GM12892 (cell line): ENCODE results near the gene L1CAM.

Experiments used
- POLR2A ChIP-seq: IDR thresholded peaks from 2 replicates; pipeline ENCODE4 v1.6.1; 2011; ENCODE audit warnings: low read depth, low read length, control low read depth
- POLR2AphosphoS5 ChIP-seq: IDR thresholded peaks from 2 replicates; pipeline ENCODE4 v1.6.1; 2011; ENCODE audit warnings: low read depth, low read length, control low read depth
- TAF1 ChIP-seq: IDR thresholded peaks from 2 replicates; pipeline ENCODE4 v1.6.1; 2011; ENCODE audit warnings: low read depth, mild to moderate bottlenecking, control low read depth, low read length, borderline replicate concordance

DNA sequence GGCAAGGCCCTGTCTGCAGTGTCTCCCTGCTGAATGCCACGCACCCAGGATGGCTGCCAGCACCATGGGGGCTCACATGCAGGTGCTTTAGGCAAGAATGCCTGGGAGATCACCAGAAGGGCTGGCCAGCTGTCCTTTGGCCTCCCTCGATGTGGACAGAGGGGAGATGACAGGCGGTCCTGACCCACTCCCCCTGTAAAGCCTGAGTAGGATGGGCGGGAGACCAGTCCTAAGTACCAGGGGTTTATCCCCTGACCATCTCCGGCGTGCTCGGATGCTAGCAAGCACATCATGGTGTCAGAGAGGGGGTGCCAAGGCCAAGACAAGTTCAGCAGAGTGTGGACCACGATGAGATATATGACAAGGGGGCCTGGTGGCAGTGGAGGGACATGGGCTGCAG, 60.9 kb downstream of the L1CAM start:
- TF ChIP-seq POLR2AphosphoS5 (no peak), POLR2A (no peak), TAF1 (no peak)
